Epithelial cell of esophagus (primary cell): ENCODE data around the gene KSR1.

Experiments used
- DNase-seq: peaks from one replicate; pipeline ENCODE4 v3.0.0; 2010; ENCODE audit warnings: low read depth
- H3K4me3 ChIP-seq: 2 replicates; pipeline ENCODE4 v1.5.1; 2011; ENCODE audit warnings: mild to moderate bottlenecking, low read length, control low read depth
- CTCF ChIP-seq: IDR thresholded peaks from 2 replicates; pipeline ENCODE4 v1.5.1; 2011; ENCODE audit warnings: low read depth, mild to moderate bottlenecking, low read length, control low read depth, inconsistent platforms; ENCODE audit not compliant: insufficient read depth; ENCODE audit errors: missing control alignments

The KSR1 gene

GRCh38 chr17:27609611-27610303 lies 153.5 kb downstream of the KSR1 start:
- peak; percentile 70 for DNase-seq
- TF ChIP-seq CTCF = peak; percentile 78
- no peak overlapping the region for H3K4me3 ChIP-seq

GRCh38 chr17:27610304-27610677 lies 154.0 kb downstream of the KSR1 start:
- TF ChIP-seq CTCF = no peak
- no peak for DNase-seq
- no peak overlapping the region for H3K4me3 ChIP-seq

- DNase-seq = peak; percentile 28
- H3K4me3 ChIP-seq = no peak overlapping the region
- TF ChIP-seq CTCF = no peak
Measured at GRCh38 chr17:27612160-27612770, 156.0 kb downstream of the KSR1 start.

GRCh38 chr17:27613433-27613832 lies 157.2 kb downstream of the KSR1 start:
- no peak overlapping the region for H3K4me3 ChIP-seq
- TF ChIP-seq CTCF = no peak
- DNase-seq = no peak

GRCh38 chr17:27615121-27615520 lies 158.9 kb downstream of the KSR1 start:
- no peak overlapping the region for H3K4me3 ChIP-seq
- TF ChIP-seq CTCF = no peak
- no peak for DNase-seq

- no peak for TF ChIP-seq CTCF
- DNase-seq = no peak
- no peak overlapping the region for H3K4me3 ChIP-seq
Measured at GRCh38 chr17:27616414-27616813, 160.2 kb downstream of the KSR1 start.

- H3K4me3 ChIP-seq = no peak overlapping the region
- no peak for TF ChIP-seq CTCF
- no peak for DNase-seq
Measured at GRCh38 chr17:27618417-27618816, 162.2 kb downstream of the KSR1 start.
